ENCODE measurements around the gene LRRC4B.

The LRRC4B gene

GRCh38 chr19:50501186-50501567, 67.1 kb downstream of the LRRC4B start:
- DNase-seq = no peak

GRCh38 chr19:50500753-50501151, 67.5 kb downstream of the LRRC4B start:
- DNase-seq = no peak

- no peak for DNase-seq
Observed at GRCh38 chr19:50500060-50500752, 68.0 kb downstream of the LRRC4B start.

DNA sequence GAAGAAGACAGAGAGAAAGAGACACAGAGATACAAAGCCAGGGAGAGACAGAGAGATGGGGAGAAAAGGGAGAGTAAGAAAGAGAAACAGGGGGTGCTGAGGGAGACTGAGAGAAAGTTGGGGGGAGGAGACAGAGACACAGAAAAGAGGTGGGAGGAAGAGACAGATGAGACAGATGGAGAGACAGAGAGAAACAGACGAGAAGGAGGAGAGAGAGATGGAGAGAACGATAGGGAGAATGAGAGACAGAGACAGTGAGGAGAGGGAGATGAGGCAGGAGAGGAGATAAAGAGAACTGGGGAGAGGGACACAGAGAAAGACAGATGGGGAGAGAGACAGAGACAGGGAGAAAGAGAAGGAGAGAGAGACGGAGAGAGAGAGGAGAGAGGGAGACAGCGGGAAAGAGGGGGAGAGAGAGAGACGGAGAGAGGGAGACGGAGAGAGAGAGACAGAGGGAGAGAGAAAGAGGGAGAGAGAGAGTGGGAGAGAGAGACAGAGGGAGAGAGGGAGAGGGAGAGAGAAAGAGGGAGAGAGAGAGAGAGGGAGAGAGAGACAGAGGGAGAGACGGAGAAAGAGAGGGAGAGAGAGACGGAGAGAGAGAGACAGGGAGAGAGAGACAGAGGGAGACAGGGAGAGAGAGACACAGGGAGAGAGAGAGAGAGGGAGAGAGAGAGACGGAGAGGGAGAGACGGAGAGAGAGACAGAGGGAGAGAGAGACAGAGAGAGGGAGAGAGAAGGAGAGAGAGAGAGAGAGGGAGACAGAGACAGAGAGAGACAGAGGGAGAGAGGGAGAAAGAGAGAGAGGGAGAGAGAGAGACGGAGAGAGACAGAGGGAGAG, 69.8 kb downstream of the LRRC4B start:
- no peak for DNase-seq

DNA sequence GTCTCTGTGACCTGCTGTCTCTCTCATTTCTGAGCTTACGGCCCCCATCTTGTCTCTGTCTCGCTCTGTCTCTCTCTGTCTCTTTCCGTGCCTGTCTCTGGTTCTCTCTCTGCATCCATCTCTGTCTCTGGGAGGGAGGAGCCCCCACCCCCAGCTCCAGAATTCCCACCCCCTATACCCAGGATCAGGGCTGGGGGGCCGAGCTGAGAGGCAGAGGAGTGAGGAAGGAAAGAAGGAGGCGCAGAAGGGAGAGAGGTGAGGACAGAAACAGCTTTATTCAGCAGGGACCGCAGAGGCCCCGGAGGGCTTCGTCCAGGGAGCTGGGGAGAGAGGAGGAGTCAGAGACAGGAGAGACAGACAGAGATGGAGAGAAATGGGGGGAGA, 71.2 kb downstream of the LRRC4B start:
- no peak for DNase-seq

DNA sequence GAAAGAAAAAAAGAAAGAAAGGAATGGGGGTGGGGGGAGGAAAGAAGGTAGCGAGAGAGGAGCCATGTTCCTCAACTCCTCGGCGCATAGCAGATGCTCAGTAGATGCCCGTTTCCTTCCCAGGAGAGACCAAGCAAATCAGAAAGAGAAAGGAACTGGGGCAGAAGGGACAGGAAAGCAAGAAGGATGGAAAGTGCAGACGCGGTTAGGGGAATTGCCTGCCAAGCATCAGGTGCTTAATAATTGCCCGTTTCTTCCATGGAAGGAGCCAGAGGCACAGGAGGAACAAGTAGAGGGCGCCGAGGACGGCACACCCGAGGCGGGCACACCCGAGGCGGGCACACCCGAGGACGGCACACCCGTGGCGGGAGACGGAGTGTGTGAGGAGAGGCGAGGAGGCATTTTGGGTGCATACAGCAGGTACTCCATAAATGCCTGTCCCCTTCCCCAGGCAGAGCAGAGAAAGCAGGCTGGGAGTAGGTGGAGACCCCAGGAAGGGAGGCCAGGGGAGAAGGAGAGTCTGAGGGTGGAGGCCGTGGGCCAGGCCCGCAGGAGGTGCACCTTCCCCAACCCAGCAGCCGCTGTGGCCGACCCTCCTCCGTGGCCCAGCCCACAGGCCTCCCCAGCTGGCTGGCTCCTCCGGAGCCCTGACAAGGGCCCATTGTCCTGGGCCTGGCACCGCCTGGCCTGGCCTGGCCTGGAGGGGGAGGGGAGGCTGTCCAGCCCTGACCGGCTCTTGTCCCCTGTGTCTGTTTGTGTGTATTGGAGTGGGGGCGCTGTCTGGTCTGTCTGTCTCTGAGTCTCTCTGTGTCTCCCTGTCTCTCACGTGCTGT, 71.8 kb downstream of the LRRC4B start:
- no peak for DNase-seq

DNA sequence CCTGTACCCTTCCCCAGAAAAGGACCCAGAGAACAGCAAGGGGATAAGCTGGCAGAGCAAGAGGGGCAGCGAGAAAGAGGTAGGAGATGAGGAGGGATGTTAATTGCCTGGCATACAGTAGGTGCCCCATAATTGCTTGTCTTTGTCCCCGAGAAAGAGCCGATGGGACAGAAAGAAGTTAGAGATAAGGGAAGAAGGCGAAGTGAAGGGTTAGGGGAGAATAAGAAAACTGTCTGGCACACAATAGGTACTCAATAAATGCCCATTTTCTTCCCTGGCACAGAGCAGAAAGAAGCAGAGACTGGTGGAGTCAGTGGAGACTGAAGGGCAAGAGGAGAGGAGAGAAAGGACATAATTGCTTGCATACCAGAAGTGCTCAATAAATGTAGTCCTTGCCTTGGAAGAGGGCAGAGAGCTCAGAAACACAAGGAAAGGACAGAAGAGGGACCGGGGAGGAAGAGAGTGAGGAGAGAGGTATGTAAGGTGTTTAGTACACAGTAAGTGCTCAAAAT, 73.2 kb downstream of the LRRC4B start:
- DNase-seq = no peak

DNA sequence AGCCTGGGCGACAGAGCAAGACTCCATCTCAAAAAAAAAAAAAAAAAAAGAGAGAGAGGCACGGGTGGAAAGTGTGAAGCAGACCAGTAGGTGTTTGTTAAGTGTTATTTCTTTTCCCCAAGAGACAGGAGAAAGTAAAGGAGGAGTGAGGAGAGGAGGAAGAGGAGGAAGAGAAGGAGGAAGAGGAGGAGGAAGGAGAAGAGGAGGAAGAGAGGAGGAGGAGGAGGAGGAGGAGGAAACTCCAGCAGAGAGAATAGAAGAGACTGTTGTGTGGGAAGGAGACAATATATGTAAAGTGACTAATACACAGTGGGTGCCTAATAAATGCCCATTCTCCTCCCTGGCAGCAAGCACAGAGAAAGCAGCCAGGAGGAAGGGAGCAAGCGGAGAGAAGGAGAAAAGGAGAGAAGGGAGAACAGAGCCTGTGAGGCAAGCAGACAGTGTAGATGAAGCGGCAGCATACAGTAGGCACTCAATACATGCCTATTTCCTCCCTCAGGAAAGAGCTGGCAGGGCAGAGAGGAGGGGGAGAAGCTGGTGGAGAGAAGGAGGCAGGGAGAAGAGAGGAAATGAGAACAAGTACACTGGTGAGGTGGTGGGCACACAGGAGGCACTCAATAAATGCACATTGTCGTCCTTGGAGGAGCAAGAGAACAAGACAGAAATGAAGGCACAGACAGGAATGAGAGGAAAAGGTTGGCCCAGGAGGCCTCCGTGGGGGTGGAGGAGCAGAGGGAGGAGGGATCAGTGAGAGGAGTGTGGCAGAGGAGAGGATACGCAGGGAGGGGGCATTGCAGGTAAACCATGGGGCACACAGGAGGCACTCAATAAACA, 73.8 kb downstream of the LRRC4B start:
- no peak for DNase-seq

- no peak for DNase-seq
Observed at GRCh38 chr19:50493171-50493570, 75.1 kb downstream of the LRRC4B start.

DNA sequence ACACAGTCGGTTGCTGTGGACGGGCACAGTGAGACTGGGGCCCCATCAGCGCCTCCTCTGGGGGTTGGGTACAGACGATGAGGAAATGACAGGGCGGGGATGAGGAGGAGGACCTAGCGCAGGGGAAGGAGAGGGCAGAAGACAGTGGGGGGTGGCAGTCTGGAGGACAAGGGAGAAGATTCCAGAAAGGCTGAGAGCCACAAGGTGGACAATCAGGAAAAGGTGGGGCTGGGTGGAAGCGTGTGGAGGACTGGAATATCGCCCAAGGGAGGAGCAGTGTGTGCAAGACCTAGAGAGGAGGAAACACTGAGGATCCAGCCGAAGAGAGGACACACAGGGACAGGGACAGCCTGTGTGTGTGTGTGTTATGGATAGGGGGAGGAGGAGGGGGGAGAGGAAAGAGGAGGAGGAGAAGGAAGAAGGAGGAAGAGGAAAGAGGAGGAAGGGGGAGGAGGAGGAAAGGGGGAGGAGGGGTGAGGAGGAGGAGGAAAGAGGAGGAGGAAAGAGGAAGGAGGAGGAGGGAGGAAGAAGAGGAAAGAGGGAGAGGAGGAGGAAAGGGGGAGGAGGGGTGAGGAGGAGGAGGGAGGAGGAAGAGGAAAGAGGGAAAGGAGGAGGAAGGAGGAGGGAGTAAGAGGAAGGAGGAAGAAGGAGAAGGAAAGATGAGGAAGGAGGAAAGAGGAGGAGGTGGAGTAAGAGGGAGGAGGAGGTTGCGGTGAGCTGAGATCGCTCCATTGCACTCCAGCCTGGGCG, 75.8 kb downstream of the LRRC4B start:
- peak; percentile 30 for DNase-seq

DNA sequence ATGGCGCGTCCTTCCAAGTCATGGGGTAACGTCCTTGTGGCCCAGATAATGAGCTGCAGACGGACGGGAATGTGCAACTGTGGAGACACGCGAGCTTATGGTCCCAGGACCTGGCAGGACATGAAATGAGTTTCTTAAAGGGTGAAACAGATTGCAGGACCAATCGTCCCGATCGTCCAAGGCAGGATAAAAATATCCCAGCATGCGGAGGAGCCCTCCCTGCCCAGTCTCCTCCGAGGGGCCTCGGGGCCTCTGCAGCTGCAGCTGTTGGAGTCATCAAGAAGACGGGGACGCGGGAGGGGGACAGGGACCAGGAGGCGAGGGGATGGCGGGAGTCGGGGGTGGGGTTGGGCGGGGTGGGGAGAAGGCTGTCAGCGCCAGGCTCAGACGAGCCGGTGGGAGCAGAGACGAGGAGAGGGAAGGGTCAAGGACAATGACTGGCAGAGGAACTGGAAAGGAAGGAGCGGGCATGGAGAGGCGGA, 77.2 kb downstream of the LRRC4B start:
- no peak for DNase-seq

GRCh38 chr19:50490411-50490811, 77.8 kb downstream of the LRRC4B start:
- DNase-seq = no peak

- DNase-seq = no peak
Observed at GRCh38 chr19:50489461-50490011, 78.7 kb downstream of the LRRC4B start.

DNA sequence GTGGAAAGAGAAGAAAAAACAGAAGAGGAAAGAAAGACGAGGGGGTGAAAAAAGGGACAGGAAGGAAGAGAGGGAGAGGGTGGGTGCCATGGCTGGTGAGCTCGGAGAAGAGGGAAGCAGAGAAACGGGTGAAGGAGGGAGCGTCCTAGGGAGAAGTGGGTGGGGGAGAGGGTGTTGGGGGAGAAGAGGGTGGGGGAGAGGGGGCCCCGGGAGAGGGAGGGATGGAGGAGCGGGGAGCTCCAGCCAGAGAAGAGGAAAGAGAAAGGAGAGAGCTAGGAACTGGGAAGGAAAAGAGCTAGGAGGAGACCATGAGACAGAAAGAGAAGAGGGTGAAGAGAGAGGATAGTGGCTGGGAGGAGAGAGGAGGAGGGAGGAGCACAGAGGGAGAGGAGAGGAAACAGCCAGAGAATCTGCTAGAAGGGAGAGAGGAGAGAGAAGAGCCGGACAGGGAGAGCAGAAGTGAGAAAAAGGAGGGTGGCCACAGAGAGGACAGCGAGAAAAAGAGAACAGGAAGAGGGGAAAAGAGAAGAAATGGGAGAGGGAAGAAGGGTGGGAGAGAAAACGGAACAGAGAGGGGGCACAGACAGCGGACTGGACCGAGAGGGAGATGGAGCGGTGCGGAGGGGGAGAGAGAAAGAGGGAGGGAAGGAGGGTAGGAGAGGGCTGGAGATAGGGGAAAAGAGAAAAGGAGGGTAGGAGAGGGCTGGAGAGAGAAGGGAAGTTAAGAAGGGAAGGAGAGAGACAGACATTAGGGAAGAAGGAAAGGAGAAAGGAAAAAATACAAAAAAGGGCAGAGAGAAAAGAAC, 79.6 kb downstream of the LRRC4B start:
- DNase-seq = no peak

- DNase-seq = peak; percentile 30
Observed at GRCh38 chr19:50486823-50487515, 81.3 kb downstream of the LRRC4B start.

GRCh38 chr19:50485284-50485955, 82.8 kb downstream of the LRRC4B start:
- DNase-seq = no peak

DNA sequence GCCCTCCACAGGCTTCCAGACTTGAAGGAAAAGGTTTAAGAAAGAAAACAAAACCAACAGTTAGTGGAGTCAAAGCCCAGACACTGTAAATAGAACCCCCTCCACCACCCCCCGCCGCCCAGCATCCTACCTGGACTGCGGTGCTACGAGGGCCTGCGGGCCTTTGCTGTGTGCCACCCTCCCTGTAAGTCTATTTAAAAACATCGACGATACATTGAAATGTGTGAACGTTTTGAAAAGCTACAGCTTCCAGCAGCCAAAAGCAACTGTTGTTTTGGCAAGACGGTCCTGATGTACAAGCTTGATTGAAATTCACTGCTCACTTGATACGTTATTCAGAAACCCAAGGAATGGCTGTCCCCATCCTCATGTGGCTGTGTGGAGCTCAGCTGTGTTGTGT, 85.3 kb downstream of the LRRC4B start:
- no peak for DNase-seq

DNA sequence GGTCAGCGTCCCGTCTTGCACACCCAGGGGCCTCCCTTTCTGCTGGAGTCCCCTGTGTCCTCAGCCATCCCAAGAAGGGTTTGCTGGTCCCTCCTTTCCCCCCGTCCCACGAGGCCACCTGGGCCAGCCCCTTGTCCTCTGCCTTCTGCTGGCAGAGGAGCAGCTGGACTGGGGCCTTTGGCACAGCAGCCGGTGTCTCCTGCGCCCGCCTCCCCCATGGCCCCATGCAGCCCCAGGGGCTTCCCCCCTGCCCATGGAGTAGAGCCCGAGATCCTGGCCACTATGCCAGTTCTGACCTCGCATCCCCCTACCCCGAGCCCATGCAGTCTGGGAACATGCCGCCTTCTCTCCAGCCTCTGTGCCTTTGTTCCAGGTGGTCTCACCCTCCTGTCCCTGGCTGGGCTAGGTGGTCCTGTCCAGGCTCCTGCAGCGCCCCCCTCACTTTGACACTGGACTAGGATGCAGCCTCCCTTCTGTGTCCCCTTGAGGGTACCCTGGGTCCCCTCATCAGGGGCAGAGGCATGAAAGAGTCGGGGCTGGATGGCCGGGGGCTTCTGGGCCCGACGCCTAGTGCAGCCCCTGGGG, 85.9 kb downstream of the LRRC4B start:
- DNase-seq = no peak
